Thoracic aorta (tissue), 2 donors: Measurements from ENCODE around the gene HKDC1. TPM values are rescaled to one million over a fixed set of nuclear protein-coding genes. Genes with fewer than 3 reads are reported as not detected.

Experiments
- ATAC-seq: fragments of 150-250 bp; one replicate; pipeline ENCODE4 v1.8.0; 2017; ENCODE audit warnings: low read depth; ENCODE audit not compliant: insufficient number of reproducible peaks, low FRiP score
- DNase-seq: peaks from one replicate; pipeline ENCODE4 v3.0.0-alpha.2; 2020; ENCODE audit warnings: low spot score
- H3K27ac ChIP-seq, 2 donors: fragments of 200-600 bp; sonication (generic); 1 replicate in 1 of 2; 2 replicates in 1 of 2; pipeline ENCODE4 v1.5.1; 2016; ENCODE audit warnings: mild to moderate bottlenecking in 2 of 2, moderate library complexity in 2 of 2
- H3K27me3 ChIP-seq: fragments of 200-600 bp; sonication (generic); replicated peaks from 2 replicates; pipeline ENCODE4 v1.6.0; 2016; ENCODE audit warnings: mild to moderate bottlenecking; ENCODE audit not compliant: insufficient read depth
- H3K36me3 ChIP-seq: fragments of 200-600 bp; sonication (generic); one replicate; pipeline ENCODE4 v1.5.1; 2016
- H3K4me1 ChIP-seq, 2 donors: fragments of 200-600 bp; sonication (generic); 1 replicate in 1 of 2; 2 replicates in 1 of 2; pipeline versions ENCODE4 v1.5.1 to v1.6.0; 2016; ENCODE audit warnings: low read depth in 2 of 2, mild to moderate bottlenecking in 1 of 2; ENCODE audit not compliant: control insufficient read depth in 1 of 2
- H3K4me3 ChIP-seq: fragments of 200-600 bp; sonication (generic); 2 replicates; pipeline ENCODE4 v1.5.1; 2016; ENCODE audit warnings: mild to moderate bottlenecking
- H3K9me3 ChIP-seq: fragments of 200-600 bp; sonication (generic); 2 replicates; pipeline ENCODE4 v1.5.1; 2016
- total RNA-seq, 2 donors: library from RNA; depleted of rRNA; stranded (reverse); fragments of >200 nt; gene quantifications; one replicate each; pipeline versions ENCODE4 v1.1.0 to v1.2.3, GENCODE V29; 2016
- TF ChIP-seq, protein P1 (sequence below): fragments of 200-600 bp; sonication (generic); IDR thresholded peaks from one replicate; pipeline ENCODE4 v1.5.1; 2019; ENCODE audit warnings: antibody characterized with exemption

HKDC1 gene
- total RNA-seq, 2 donors from 2014 or later, result 0.14 TPM; not detected in 1

DNA sequence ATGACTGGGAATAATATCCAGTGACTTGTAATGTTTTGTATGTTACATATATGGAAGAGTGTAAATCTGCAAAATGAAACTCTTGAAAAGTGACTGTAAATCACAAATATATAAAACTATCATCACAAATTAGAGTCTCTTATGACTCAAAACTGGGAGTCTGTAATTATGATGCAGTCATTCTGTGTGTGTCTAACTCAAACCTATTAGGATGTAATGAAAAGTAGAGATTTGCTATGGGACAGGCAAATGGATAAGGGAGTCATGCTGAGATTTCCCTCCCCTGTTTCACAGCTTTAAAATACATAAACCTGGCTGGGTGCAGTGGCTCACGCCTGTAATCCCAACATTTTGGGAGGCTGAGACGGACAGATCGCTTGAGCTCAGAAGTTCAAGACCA is 8.6 kb upstream of the HKDC1 start:
- Histone ChIP-seq H3K9me3 (no peaks in the 10 kb centered on the region), H3K36me3 (peaks cover 15% of the 10 kb centered on the region), H3K4me3 (no peak overlapping the region), H3K4me1 (no peaks in the 10 kb centered on the region), H3K27ac (no peak overlapping the region), H3K27me3 (no peaks in the 10 kb centered on the region)
- TF ChIP-seq, protein P1, sequence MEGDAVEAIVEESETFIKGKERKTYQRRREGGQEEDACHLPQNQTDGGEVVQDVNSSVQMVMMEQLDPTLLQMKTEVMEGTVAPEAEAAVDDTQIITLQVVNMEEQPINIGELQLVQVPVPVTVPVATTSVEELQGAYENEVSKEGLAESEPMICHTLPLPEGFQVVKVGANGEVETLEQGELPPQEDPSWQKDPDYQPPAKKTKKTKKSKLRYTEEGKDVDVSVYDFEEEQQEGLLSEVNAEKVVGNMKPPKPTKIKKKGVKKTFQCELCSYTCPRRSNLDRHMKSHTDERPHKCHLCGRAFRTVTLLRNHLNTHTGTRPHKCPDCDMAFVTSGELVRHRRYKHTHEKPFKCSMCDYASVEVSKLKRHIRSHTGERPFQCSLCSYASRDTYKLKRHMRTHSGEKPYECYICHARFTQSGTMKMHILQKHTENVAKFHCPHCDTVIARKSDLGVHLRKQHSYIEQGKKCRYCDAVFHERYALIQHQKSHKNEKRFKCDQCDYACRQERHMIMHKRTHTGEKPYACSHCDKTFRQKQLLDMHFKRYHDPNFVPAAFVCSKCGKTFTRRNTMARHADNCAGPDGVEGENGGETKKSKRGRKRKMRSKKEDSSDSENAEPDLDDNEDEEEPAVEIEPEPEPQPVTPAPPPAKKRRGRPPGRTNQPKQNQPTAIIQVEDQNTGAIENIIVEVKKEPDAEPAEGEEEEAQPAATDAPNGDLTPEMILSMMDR, result no peak
- DNase-seq (no peak), ATAC-seq (no peak)

DNA sequence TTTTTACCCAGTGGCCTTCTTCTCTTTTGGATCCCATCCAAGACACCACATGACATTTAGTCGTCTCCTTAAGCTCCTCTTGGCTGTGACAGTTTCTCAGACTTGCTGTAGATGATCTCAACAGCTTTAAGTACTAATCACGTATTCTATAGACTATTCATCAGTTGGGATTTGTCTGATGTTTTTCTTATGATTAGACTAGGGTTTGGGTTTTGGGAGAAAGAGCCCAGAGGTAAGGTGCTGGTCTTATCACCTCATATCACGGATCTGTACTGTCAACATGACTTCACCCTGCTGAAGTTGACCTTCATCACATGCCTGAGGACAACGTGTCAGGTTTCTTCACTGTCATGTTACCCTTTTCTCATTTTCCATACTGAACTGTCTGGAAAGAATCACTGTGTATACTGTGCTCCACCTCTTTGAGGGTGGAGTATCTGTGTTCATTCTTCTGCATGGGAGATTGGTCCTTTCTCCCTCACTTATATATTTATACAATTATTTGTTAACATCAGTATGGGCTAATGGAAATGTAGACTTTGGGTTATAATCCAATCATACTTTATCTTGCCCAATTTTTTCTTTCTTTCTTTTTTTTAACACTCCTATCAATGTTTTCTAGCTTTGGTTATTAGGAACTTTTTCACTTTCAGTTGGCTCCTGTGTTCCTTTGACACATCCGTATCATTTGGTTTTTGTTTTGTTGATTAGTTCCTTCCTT is 6.4 kb upstream of the HKDC1 start:
- no peaks in the 10 kb centered on the region for H3K4me1 ChIP-seq
- no peaks in the 10 kb centered on the region for H3K9me3 ChIP-seq
- TF ChIP-seq, protein P1, result no peak
- no peak overlapping the region for H3K4me3 ChIP-seq
- no peaks in the 10 kb centered on the region for H3K27me3 ChIP-seq
- peaks cover under 1% of the 10 kb centered on the region for H3K36me3 ChIP-seq
- ATAC-seq (no peak), DNase-seq (no peak)
- H3K27ac ChIP-seq, result no peak overlapping the region

DNA sequence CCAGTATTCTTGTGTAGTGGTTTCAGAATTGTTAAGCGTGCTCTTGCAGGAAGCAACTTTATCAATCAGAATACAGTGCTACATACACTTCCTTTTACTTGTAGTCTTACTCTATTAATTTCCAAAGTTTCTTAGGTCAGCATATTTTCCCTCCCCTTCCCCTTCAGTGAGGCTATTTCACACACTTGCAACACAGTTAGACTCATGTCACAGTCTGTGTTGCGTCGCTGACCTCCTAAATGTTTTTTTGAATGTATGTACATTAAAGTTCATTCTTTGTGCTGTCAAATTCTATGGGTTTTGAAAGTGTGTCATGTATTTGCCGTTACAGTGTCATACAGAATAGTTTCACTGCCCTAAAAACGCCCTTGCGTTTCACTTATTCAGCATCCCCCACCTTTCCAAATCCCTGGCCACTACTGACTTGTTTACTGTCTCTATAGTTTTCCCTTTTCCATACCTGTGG is 5.4 kb upstream of the HKDC1 start:
- no peaks in the 10 kb centered on the region for H3K36me3 ChIP-seq
- H3K27ac ChIP-seq, result no peak overlapping the region
- no peak for ATAC-seq
- H3K9me3 ChIP-seq, result no peaks in the 10 kb centered on the region
- H3K27me3 ChIP-seq, result no peaks in the 10 kb centered on the region
- H3K4me1 ChIP-seq, result no peaks in the 10 kb centered on the region
- no peak overlapping the region for H3K4me3 ChIP-seq
- DNase-seq, result no peak
- TF ChIP-seq, protein P1, result no peak

DNA sequence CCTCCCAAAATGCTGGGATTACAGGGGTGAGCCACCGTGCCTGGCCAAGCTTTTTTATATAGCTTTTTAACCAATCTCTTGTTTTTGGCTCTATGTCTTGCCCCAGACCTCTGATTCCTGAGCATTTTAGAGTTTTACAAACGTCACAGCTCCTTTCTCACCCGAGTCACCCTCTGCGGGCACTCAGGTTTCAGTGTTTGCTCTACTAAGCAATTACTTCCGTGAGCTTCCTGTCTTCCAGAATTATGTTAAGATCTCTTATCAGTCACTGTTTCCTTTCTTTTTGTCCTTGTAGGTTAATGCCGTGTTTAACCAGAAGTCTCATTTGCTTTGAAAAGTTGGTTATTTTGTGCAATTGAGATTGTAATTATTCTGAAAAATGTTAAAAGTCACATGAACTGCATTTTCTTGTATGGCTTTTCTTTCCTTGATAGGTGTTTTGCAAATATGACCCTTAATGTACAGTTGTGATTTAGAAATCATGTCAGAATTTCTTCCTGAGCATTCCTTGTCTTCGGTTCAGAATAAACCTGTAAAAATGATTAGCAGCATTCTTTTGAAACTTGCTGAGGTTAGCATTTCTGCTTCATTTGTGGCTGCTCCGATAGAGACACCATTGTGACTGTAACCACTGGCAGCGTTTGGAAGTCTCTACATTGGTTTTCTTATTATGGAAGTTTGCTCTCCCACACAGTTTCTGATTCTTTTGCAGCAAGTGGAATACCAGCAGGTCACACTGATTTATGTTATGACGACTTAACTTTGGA is 4.5 kb upstream of the HKDC1 start:
- no peak for ATAC-seq
- Histone ChIP-seq H3K4me3 (no peak overlapping the region), H3K27ac (no peak overlapping the region), H3K27me3 (no peaks in the 10 kb centered on the region), H3K4me1 (no peaks in the 10 kb centered on the region), H3K9me3 (no peaks in the 10 kb centered on the region), H3K36me3 (no peaks in the 10 kb centered on the region)
- TF ChIP-seq, protein P1, result no peak
- no peak for DNase-seq

DNA sequence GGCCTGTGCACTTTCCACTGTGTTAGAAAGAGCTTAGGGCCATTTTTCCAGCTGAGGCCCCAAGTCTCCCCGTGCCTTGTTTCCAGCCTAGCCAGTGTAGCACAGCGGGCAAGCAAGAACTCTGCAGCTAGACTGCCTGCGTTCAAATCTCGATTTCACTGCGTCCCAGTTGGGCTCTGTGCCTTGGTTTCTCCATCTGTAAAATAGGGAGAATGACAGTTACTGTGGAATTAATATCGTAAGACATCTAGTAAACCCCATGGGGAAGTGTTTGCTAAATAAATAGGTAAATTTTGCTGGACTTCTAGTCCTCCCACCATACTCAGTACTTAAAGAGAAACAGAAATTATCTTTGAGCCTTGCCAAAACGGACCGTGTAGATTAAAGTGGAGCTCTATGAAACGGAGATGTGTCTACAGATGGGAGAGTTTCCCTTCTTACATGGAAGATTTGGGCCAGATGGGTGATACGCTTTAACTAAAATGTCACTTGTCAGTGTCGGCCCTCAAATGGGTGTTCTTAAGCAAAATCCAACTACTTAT is 3.5 kb upstream of the HKDC1 start:
- ATAC-seq (no peak), DNase-seq (no peak)
- TF ChIP-seq, protein P1, result no peak
- Histone ChIP-seq H3K27me3 (no peaks in the 10 kb centered on the region), H3K4me1 (no peaks in the 10 kb centered on the region), H3K36me3 (no peaks in the 10 kb centered on the region), H3K4me3 (no peak overlapping the region), H3K27ac (no peak overlapping the region), H3K9me3 (no peaks in the 10 kb centered on the region)
